Fibroblast of the aortic adventitia (primary cell): ENCODE results near the gene TMEM176A. TPM values are rescaled to one million over a fixed set of nuclear protein-coding genes. Genes with fewer than 3 reads are reported as not detected.
"Not testable (repeated sequence)": the region's sequence is repeated elsewhere in the genome, so short reads cannot be mapped to it uniquely, and the experiment has no call there.

Experiments
- DNase-seq: peaks from one replicate; pipeline ENCODE4 v3.0.0-alpha.2; 2010; ENCODE audit warnings: low read depth
- H3K4me3 ChIP-seq: 2 replicates; pipeline ENCODE4 v1.5.1; 2011; ENCODE audit warnings: low read depth, mild to moderate bottlenecking, control low read depth, low read length, moderate library complexity
- total RNA-seq: library from RNA; depleted of rRNA; stranded (reverse); fragments of >200 nt; gene quantifications from 2 replicates; pipeline ENCODE4 v1.2.3, GENCODE V29; 2012; ENCODE audit warnings: low replicate concordance
- TF ChIP-seq, protein P1 (sequence below): IDR thresholded peaks from 2 replicates; pipeline ENCODE4 v1.5.1; 2011; ENCODE audit warnings: mild to moderate bottlenecking, low read length, control low read depth, inconsistent platforms; ENCODE audit not compliant: insufficient read depth

TMEM176A gene
- total RNA-seq, 1 donor = not detected

- no peak overlapping the region for H3K4me3 ChIP-seq
- TF ChIP-seq, protein P1, sequence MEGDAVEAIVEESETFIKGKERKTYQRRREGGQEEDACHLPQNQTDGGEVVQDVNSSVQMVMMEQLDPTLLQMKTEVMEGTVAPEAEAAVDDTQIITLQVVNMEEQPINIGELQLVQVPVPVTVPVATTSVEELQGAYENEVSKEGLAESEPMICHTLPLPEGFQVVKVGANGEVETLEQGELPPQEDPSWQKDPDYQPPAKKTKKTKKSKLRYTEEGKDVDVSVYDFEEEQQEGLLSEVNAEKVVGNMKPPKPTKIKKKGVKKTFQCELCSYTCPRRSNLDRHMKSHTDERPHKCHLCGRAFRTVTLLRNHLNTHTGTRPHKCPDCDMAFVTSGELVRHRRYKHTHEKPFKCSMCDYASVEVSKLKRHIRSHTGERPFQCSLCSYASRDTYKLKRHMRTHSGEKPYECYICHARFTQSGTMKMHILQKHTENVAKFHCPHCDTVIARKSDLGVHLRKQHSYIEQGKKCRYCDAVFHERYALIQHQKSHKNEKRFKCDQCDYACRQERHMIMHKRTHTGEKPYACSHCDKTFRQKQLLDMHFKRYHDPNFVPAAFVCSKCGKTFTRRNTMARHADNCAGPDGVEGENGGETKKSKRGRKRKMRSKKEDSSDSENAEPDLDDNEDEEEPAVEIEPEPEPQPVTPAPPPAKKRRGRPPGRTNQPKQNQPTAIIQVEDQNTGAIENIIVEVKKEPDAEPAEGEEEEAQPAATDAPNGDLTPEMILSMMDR = no peak
- no peak for DNase-seq
These were observed 2.7 kb downstream of the TMEM176A start for GRCh38 chr7:150803161-150803860.

DNA sequence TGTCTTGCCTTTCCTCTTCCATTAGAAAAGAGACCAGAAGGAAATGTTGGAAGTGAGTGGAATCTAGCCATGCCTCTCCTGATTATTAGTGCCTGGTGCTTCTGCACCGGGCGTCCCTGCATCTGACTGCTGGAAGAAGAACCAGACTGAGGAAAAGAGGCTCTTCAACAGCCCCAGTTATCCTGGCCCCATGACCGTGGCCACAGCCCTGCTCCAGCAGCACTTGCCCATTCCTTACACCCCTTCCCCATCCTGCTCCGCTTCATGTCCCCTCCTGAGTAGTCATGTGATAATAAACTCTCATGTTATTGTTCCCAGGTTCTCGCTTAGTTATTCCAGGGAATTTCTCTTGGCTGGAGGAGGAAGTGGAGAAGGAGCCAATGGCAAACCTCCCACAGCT lies 4.2 kb downstream of the TMEM176A start:
- TF ChIP-seq, protein P1 = no peak
- H3K4me3 ChIP-seq = no peak overlapping the region
- DNase-seq = no peak

GRCh38 chr7:150805864-150806263 lies 5.3 kb downstream of the TMEM176A start:
- TF ChIP-seq, protein P1 = no peak
- no peak for DNase-seq
- no peak overlapping the region for H3K4me3 ChIP-seq

GRCh38 chr7:150806454-150806853 lies 5.9 kb downstream of the TMEM176A start:
- DNase-seq = no peak
- no peak overlapping the region for H3K4me3 ChIP-seq
- TF ChIP-seq, protein P1 = no peak

- TF ChIP-seq, protein P1 = no peak
- no peak for DNase-seq
These were observed 6.3 kb downstream of the TMEM176A start for GRCh38 chr7:150806863-150807262.

DNA sequence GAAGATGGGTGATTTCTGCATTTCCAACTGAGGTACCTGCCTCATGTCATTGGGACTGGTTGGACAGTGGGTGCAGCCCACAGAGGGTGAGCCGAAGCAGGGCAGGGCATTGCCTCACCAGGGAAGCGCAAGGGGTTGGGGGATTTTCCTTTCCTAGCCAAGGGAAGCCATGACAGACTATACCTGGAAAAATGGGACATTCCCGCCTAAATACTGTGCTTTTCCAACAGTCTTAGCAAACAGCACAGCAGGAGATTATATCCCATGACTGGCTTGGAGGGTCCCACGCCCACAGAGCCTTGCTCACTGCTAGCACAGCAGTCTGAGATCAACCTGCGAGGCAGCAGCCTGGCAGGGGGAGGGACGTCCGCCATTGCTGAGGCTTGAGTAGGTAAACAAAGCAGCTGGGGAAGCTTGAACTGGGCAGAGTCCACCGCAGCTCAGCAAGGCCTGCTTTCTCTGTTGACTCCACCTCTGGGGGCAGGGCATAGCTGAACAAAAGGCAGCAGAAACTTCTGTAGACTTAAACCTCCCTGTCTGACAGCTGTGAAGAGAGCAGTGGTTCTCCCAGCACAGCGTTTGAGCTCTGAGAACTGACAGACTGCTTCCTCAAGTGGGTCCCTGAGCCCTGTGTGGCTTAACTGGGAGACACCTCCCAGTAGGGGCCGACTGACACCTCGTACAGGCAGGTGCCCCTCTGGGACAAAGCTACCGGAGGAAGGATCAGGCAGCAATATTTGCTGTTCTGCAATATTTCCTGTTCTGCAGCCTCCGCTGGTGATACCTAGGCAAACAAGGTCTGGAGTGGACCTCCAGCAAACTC lies 7.3 kb downstream of the TMEM176A start:
- not testable (repeated sequence) for DNase-seq, H3K4me3 ChIP-seq

More at GRCh38 chr7:150806863-150807262, 6.3 kb downstream of the TMEM176A start:
- no peak overlapping the region for H3K4me3 ChIP-seq

GRCh38 chr7:150814328-150815001 lies 13.9 kb downstream of the TMEM176A start:
- TF ChIP-seq, protein P1 = no peak
- DNase-seq = no peak
- H3K4me3 ChIP-seq = no peak overlapping the region
